Esophagus (tissue), 2 donors: Measurements from ENCODE around the gene DENND1B. TPM values are rescaled to one million over a fixed set of nuclear protein-coding genes. Genes with fewer than 3 reads are reported as not detected.

Experiments
- H3K27ac ChIP-seq, 2 donors: one replicate each; pipeline ENCODE4 v1.5.1; 2013; ENCODE audit warnings: low read depth in 2 of 2, mild to moderate bottlenecking in 2 of 2, inconsistent platforms in 1 of 2, low read length in 1 of 2, moderate library complexity in 1 of 2
- H3K27me3 ChIP-seq, 2 donors: one replicate each; pipeline ENCODE4 v1.6.1; 2013; ENCODE audit warnings: low read length in 2 of 2, control low read depth in 1 of 2, mild to moderate bottlenecking in 1 of 2; ENCODE audit not compliant: insufficient read depth in 2 of 2, control insufficient read depth in 1 of 2
- H3K36me3 ChIP-seq, 2 donors: one replicate each; pipeline ENCODE4 v1.6.1; 2013; ENCODE audit warnings: low read length in 1 of 2; ENCODE audit not compliant: control insufficient read depth in 2 of 2, insufficient read depth in 2 of 2
- H3K4me1 ChIP-seq, 2 donors: one replicate each; pipeline ENCODE4 v1.6.1; 2013; ENCODE audit warnings: low read length in 1 of 2; ENCODE audit not compliant: control insufficient read depth in 2 of 2, insufficient read depth in 2 of 2
- H3K4me3 ChIP-seq, 2 donors: one replicate each; pipeline ENCODE4 v1.5.1; 2013; ENCODE audit warnings: low read length in 2 of 2, mild to moderate bottlenecking in 2 of 2, low read depth in 1 of 2, moderate library complexity in 1 of 2
- H3K9me3 ChIP-seq, 2 donors: one replicate each; pipeline ENCODE4 v1.6.1; 2013; ENCODE audit warnings: mild to moderate bottlenecking in 2 of 2, low read depth in 1 of 2, low read length in 1 of 2, moderate library complexity in 1 of 2; ENCODE audit not compliant: control insufficient read depth in 2 of 2, insufficient read depth in 1 of 2
- WGBS, 2 donors: extraction: QIAGEN DNeasy Blood & Tissue Kit; methylation state at CpG; one replicate each; pipeline ENCODE4 v1.1.7; 2013; 5-methylcytosine and 5-hydroxymethylcytosine counted together
- polyA plus RNA-seq, 2 donors: library from polyadenylated mRNA; stranded (reverse); fragments of 200-250 nt; gene quantifications; one replicate each; pipeline ENCODE4 v1.2.3, GENCODE V29; 2013
- donor health status: healthy with polysubstance abuse.
- donor health status: Bipolar disorder and iron deficiency.

Gene DENND1B
- polyA plus RNA-seq, 2 donors, result 3.4 to 4.8 TPM

DNA sequence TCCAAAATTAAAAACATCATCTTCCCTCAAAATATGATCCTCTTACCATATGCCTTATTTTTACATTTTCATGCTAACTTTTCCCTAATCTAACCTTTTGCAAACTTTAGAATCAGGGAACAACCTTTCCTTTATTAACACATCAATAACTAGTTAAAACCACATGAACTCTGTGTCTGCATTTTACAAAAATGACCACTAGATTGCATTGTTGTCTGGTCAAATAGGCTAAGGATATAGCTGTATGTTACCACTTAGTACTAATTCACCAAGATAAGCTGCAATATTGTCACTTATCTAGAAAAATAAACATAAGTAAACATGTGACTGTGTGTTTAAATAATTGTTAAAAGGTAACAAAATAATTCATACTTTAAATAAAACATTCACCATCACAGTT lies 82.3 kb downstream of the DENND1B start:
- Histone ChIP-seq H3K36me3 (no peaks in the 10 kb centered on the region), H3K27ac (no peak overlapping the region), H3K9me3 (no peaks in the 10 kb centered on the region), H3K27me3 (no peaks in the 10 kb centered on the region), H3K4me1 (no peaks in the 10 kb centered on the region), H3K4me3 (no peak overlapping the region)

DNA sequence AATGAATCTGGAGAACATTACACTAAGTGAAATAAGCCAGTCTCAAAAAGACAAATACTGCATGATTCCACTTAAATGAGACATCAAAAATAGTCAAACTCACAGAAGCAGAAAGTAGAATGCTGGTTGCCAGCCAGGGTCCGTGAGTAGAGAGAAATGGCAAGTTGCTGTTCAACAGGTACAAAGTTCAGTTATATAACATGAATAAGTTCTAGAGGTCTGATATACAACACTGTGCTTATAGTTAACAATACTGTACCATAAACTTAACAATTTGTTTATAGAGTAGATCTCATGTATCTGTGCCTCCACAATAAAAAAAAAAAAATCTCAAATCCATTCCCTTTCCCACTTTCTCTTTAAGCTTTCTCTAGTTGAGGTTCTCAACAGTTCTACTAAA lies 83.5 kb downstream of the DENND1B start:
- Histone ChIP-seq H3K4me3 (no peak overlapping the region), H3K9me3 (no peaks in the 10 kb centered on the region), H3K27me3 (no peaks in the 10 kb centered on the region), H3K36me3 (no peaks in the 10 kb centered on the region), H3K27ac (no peak overlapping the region), H3K4me1 (no peaks in the 10 kb centered on the region)
- 80 to 86% methylated on average over 1 of the region's 1 CpG for WGBS, 2 donors

DNA sequence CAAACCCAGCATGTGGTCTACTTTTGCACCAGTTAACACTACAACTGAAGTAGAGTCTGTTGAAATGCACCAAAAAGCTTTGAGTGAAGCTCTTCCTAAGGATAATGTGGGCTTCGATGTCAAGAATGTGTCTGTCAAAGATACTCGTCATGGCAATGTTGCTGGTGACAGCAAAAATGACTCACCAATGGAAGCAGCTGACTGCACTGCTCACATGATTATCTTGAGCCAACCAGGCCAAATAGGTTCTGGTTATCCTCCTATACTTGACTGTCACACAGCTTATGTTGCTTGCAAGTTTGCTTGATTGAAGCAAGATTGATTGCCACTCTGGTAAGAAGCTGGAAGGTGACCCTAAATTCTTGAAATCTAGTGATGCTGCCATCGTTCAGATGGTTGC lies 85.2 kb downstream of the DENND1B start:
- Histone ChIP-seq H3K27me3 (no peaks in the 10 kb centered on the region), H3K4me1 (no peaks in the 10 kb centered on the region), H3K9me3 (no peaks in the 10 kb centered on the region), H3K36me3 (no peaks in the 10 kb centered on the region), H3K4me3 (no peak overlapping the region), H3K27ac (no peak overlapping the region)
- 88% methylated on average over 3 of the region's 3 CpGs for WGBS, 2 donors

DNA sequence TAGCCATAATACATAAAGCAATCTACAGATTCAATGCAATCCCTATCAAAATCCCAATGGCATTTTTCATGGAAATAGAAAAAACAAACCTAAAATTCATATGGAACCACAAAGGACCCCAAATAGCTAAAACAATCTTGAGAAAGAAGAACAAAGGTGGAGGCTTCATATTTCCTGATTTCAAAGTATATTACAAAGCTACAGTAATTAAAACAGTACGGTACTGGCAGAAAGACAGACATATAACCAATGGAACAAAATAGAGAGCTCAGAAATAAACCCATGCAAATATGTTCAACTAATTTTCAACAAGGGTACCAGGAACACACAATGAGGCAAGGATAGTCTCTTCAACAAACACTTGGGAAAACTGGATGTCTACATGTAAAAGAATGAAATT lies 87.0 kb downstream of the DENND1B start:
- no peak overlapping the region for H3K27ac ChIP-seq
- no peak overlapping the region for H3K4me3 ChIP-seq
- no peaks in the 10 kb centered on the region for H3K9me3 ChIP-seq
- WGBS, 2 donors, result 98 to 100% methylated on average over 1 of the region's 1 CpG
- no peaks in the 10 kb centered on the region for H3K27me3 ChIP-seq
- H3K36me3 ChIP-seq, result no peaks in the 10 kb centered on the region
- H3K4me1 ChIP-seq, result no peaks in the 10 kb centered on the region

DNA sequence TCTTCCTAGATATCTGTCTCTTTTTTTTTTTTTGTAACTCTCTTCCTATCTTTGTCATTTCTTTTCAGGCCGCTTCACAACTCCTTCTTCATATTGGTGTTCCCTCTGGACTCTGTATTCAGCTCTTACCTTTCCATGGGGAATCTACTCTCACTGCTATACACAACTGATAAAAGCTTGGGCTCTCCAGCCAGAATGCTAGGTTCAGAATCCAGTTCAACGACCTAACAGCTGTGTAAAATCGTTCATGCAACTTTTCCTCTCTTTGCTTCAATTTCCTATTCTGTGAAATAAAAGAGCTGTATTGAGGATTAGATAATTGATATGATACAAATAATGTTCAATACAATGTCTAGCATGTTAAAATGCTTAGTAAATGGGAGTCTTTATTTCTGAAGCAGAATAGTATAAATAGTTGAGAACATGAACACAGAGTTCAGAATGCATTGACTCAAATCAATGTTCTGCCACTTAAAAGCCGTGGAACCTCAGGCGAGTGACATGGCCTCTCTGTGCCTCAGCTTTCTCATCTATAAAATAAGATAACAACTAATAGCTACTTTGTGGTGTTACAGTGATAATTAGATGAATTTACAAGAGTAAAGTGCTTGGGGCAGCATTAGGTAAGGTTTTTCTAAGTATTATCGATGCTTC lies 88.5 kb downstream of the DENND1B start:
- no peaks in the 10 kb centered on the region for H3K9me3 ChIP-seq

DNA sequence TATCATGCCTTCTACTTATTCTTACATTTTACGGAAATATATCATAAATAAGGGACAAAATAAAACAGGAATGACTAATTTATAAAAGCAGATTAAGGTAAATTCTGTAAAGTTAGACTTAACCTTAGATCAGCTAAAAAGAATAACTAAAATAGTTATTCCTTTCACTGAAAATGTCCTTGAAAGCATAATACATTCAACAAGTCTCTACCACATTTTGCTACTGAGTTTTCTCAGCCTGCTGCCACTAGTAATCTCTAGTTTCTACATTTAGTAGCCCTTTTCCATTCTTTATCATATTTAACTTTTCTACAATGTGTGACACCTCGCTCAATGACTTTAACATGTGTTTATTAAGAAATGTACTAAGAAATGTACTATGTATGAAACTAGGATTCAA lies 89.0 kb downstream of the DENND1B start:
- 87 to 91% methylated on average over 2 of the region's 2 CpGs for WGBS, 2 donors
- Histone ChIP-seq H3K27me3 (no peaks in the 10 kb centered on the region), H3K4me3 (no peak overlapping the region), H3K4me1 (no peaks in the 10 kb centered on the region), H3K9me3 (no peaks in the 10 kb centered on the region), H3K36me3 (no peaks in the 10 kb centered on the region), H3K27ac (no peak overlapping the region)

More for the DNA sequence above, 88.5 kb downstream of the DENND1B start:
- Histone ChIP-seq H3K27ac (no peak overlapping the region), H3K36me3 (no peaks in the 10 kb centered on the region), H3K4me3 (no peak overlapping the region), H3K4me1 (no peaks in the 10 kb centered on the region), H3K27me3 (no peaks in the 10 kb centered on the region)
- WGBS, 2 donors, result 90 to 93% methylated on average over 6 of the region's 6 CpGs

DNA sequence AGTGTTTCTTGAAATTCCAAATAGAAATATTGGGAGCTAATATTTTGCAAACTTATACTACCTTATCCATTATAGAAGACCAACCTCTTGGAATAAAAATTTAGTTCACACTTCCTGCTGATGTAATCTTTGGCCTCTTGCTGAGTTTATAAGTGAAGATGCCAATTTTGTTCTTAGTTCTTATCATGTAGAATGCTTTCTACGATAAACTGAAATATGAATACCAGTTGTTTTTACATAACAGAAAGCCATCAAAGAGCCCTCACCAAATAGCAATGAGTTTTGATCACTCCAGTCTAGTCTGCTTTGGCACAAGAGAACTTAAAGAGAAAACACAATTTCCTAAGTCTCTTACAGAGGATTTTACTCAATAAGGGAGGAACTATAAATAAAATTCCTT lies 89.5 kb downstream of the DENND1B start:
- Histone ChIP-seq H3K4me3 (no peak overlapping the region), H3K9me3 (no peaks in the 10 kb centered on the region), H3K36me3 (no peaks in the 10 kb centered on the region), H3K4me1 (no peaks in the 10 kb centered on the region), H3K27me3 (no peaks in the 10 kb centered on the region), H3K27ac (no peak overlapping the region)
- 37 to 54% methylated on average over 1 of the region's 1 CpG for WGBS, 2 donors

DNA sequence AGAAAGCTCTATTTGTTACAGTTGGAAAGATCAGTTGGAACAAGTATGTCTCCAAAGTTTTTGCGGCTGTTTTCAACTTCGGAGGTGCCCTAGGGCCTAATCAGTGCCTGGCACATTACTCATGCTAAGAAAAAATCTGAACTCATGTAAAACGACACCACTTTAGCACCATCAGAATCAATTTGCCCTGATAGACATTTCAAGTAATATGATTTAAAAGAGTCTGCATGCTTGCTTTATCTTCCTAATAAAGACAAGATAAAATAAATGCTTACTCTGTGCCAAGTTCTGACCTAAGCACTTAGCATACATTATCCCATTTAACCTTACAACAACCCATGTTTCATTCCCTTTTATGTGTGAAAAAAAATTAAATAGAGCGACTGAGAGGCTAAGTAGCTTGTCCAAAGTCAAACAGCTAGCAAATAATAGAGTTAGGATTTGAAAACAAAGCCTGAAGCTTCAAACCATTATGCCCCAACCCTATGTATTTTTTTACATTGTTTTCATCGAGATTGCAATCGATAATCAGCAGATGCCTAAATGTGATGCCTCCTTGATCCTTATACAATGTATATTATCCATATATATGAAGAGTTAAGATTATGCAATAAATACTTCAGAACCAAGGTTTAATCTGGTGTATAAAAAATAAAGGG lies 91.3 kb downstream of the DENND1B start:
- WGBS, 2 donors, result 50 to 72% methylated on average over 6 of the region's 6 CpGs
- no peaks in the 10 kb centered on the region for H3K27me3 ChIP-seq

DNA sequence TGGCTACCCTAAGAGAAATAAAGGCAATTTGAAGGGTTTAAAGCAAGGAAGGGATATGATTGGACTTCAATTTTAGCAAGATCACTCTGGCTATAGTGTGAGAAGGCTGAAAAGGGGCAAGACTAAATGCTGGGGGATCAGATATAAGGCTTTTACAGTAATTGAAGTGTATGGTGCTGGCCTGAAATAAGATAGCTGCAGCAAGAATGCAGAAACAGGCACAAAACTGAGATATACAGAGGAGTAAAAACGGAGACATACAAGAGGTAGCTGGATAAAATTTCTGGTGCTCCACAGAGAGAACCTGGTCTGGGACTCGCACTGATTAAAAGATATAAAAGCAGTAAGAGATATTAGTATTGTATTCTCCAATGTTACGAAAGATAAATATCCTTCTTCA lies 92.0 kb downstream of the DENND1B start:
- no peaks in the 10 kb centered on the region for H3K36me3 ChIP-seq
- no peak overlapping the region for H3K4me3 ChIP-seq
- H3K4me1 ChIP-seq, result no peaks in the 10 kb centered on the region
- H3K9me3 ChIP-seq, result no peaks in the 10 kb centered on the region
- no peaks in the 10 kb centered on the region for H3K27me3 ChIP-seq
- H3K27ac ChIP-seq, result no peak overlapping the region
- WGBS, 2 donors, result 79 to 97% methylated on average over 3 of the region's 3 CpGs

More for the DNA sequence above, 91.3 kb downstream of the DENND1B start:
- Histone ChIP-seq H3K4me1 (no peaks in the 10 kb centered on the region), H3K27ac (no peak overlapping the region), H3K4me3 (no peak overlapping the region), H3K9me3 (no peaks in the 10 kb centered on the region), H3K36me3 (no peaks in the 10 kb centered on the region)

DNA sequence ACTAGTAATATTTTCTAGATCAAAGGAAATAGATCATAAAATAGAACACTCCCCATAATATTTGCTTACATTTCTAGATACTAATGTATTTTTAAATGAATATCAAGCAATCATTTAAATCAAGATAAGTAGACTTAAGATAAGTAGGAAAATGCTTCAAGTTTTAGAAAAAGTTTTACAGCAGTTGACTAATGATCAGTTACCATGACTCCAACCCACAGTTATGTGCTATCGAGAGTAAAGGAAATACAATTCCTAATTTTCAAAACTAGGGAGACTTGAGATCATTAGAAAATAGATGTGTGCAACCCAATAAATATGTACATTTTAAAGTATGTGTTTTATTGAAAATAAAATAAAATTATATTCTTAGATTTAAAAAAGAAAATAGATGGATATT lies 95.0 kb downstream of the DENND1B start:
- no peaks in the 10 kb centered on the region for H3K36me3 ChIP-seq
- H3K27ac ChIP-seq, result no peak overlapping the region
- 94 to 97% methylated on average over 1 of the region's 1 CpG for WGBS, 2 donors
- H3K4me3 ChIP-seq, result no peak overlapping the region
- H3K27me3 ChIP-seq, result no peaks in the 10 kb centered on the region
- no peaks in the 10 kb centered on the region for H3K9me3 ChIP-seq
- H3K4me1 ChIP-seq, result no peaks in the 10 kb centered on the region
